Measurements from ENCODE around the gene NIPA2. TPM values are rescaled to one million over a fixed set of nuclear protein-coding genes. Genes with fewer than 3 reads are reported as not detected.
"Not testable (repeated sequence)": the region's sequence is repeated elsewhere in the genome, so short reads cannot be mapped to it uniquely, and the experiment has no call there.

Gene NIPA2
- total RNA-seq, result 46.0 and 52.4 TPM in 2 replicates

DNA sequence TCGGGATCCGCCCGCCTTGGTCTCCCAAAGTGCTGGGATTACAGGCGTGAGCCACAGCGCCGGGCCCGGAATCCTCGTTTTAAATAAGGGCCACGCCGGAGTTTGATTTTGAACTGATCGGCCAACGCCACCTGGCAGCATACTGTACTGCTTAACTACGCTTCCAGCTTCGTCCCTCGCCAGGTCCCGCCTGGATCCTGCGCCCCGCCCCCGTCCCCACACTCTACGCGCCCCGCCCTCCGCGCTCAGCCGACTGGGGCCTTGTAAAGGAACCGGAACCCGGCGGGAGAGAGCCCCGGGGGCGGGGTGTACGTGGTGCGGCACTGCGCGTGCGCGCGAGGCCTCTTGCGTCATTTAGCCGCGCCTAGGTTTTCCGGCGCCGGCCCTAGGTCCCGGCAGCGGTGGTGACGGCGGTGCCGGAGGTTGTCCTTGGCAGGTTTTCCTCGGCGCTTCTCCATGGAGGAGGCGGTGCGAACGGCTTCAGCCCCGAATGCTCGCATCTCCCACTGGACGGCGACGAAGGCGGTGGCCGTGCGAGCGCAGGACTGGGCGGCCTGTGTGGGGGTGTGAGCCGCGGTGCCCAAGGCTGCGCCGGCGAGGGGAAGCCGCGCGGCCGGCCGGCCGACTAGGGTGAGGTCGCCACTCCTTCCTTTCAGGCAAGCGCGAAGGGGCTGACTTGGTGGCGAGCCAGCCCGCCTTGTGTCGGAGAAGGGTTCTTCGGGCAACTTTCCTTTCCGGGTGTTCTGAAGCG, at the start of gene NIPA2:
Gene NIPA2 (plus strand): TSS at position 375 of the 751 bp plus-strand sequence. CDS start 13,066 bp downstream, outside the sequence.
- DNase-seq (ENCODE audit: low read depth in 2 of 2), result peak; percentile 99

DNA sequence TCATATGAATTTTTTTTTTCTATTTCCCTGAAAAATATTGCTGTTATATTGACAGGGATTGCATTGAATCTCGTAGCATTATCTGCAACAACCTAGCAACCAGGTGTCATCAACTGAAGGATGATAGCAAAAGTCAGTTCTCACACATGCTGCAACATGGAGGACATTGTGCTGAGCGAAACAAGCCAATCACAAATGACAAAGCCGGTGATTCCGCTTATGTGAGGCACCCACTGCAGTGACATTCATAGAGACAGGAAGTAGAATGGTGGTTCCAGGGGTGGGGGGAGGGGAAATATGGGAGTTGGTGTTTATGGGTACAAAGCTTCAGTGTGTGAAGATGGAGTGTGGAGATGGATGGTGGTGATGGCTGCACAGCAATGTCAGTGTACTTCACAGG, 44.4 kb upstream of the NIPA2 start:
- DNase-seq (ENCODE audit: low read depth in 2 of 2), result no peak

DNA sequence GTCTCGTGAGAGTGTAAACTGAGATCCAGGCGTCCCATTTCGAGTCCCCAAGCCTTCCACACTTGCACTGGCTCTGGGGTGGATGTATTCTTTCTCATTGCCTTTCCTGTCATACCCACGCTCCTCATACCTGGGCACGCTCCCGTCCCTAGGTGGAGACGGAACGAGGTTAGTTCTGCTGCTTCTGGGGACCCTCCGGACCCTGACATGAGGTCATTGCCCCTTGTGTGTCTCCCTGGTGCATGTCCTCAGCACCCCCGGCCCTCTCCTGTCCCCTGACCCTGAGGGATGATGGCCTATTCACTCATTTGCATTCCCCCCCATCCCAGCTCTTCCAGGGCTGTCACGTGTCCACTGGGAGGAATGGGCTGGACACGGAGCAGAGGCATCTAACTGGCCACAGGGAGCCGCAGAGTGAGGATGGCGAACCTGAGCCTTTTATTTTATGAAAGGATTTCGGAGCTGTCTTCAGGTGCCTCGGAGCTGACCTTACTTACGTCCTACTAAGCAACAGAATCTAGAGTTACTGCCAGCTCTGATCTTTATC, 43.8 kb upstream of the NIPA2 start:
- no peak for DNase-seq (ENCODE audit: low read depth in 2 of 2)

DNA sequence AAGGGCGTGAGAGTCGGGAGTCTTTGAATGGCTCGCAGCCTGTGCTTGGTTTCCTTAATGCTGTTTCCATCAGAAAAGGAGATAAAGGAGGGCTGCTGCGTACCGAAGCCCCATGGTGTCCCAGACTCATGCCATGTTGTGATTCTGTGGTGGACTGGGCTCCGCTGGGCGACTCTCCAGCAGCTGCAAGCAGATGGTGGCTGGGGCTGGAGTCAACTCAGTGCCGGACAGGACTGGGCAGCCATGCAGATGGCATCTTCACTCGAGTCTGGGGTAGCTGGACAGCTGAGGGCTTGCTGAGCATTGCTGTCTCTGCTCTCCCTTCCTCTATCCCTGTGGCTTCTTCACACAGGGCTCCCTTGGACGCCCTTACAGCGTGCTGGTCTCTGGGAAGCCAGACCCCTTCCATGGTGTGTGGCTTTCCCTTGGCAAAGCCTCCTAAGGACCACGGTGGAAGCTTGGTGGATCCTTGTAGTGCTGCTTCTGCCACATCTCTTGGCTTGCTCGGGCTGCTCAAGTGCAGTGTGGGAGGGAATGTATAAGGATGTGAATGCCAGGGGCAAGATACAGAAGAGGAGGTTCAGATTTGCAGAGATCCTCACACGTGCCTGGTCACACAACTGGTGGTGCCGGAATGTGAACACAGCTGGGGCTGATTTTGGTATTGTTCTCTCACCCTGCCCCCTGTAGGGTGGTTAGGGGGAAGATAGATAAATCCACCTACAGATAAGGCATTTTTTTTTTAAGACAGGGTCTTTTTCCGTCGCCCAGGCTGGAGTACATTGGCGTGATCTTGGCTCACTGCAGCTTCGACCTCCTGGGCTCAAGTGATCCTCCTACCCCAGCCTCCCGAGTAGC, 43.0 kb upstream of the NIPA2 start:
- no peak for DNase-seq (ENCODE audit: low read depth in 2 of 2)

DNA sequence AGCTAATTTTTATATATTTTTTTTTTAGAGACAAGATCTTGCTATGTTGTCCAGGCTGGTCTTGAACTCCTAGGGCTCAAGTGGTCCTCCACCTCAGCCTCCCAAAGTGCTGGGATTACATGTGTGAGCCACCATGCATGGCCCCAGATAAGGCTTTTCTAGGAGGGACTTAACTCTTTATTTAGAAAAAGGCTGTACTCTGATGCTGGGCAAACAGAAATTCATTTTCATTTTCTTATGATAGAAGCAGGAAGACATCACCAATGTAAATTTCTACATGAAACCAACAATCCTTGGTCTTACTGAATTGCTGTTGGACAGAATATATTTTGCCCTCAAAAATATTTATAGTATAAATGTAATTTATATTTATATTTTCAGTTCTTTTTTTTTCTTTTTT, 42.4 kb upstream of the NIPA2 start:
- DNase-seq (ENCODE audit: low read depth in 2 of 2), result no peak

DNA sequence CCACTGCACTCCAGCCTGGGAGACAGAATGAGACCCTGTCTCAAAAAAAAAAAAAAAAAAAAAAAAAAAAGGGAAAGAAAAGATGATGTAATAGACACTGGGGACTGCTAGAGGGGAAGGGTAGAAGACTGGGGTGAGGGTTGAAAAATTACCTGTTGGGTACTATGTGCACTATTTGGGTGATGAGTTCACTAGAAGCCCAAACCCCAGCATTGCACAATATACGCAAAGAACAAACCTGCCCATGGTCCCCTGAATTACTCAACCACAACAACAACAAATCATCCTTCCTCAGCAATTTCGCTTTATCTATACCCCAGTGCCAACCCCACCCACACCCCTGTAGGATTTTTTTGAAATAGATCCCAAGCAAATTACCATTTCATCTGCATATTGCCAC, 38.6 kb upstream of the NIPA2 start:
- DNase-seq (ENCODE audit: low read depth in 2 of 2), result no peak

DNA sequence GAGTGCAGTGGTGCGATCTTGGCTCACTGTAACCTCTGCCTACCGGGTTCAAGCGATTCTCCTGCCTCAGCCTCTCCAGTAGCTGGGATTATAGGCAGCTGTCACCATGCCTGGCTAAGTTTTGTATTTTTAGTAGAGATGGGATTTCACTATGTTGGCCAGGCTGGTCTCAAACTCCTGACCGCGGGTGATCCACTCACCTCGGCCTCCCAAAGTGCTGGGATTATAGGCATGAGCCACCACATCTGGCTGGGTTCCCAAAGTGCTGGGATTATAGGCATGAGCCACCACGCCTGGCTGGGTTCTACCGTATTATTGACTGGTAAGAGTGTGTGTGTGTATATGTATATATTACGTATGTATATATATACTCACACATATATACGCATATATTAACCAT, 35.5 kb upstream of the NIPA2 start:
- DNase-seq (ENCODE audit: low read depth in 2 of 2), result not testable (repeated sequence)

DNA sequence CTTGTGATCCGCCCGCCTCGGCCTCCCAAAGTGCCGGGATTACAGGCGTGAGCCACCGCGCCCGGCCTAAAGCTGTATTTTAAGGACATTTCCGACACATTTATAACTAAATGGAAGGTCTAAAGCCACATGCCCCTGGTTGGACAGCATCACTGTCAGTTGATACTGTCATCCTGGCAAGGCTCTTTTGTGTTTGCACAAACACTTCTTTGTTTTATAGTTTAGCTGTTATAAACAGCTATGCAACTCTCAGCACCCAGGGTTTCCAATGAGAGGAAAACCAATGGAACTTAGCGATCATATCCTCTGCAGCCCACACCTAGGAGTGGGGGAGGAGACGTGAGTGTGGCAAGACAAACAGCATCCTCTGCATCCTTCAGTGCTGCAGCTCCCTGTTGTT, 32.3 kb upstream of the NIPA2 start:
- no peak for DNase-seq (ENCODE audit: low read depth in 2 of 2)

DNA sequence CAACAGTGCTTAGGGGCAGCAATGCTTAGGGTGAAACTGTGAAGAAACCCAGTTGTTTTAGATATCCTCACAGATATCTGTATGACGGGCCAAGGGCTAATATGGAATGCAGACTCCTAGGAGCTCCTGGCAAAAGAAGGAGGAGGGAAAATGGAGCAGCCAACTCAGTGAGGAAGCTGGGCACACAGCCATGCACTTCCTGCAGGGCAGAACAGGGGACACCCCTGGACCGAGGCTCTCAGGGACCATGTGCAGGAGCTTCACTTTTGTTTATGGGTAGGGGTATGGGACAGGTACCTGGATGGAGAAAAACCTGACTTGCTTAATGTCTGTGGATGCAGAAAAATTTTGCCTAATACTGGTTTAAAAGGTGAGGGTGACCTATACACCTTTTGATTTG, 31.8 kb upstream of the NIPA2 start:
- peak; percentile 5 to 17 for DNase-seq (ENCODE audit: low read depth in 2 of 2)

DNA sequence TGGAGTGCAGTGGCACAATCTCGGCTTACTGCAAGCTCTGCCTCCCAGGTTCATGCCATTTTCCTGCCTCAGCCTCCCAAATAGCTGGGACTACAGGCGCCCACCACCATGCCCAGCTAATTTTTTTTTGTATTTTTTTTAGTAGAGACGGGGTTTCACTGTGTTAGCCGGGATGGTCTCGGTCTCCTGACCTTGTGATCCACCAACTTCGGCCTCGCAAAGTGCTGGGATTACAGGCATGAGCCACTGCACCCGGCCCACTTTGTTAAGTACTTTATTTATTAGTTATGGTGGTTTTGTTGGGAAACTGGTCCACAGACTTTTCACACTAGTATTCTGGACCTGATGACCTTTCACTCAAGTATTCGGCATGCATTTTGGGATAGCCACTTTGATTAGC, 30.6 kb upstream of the NIPA2 start:
- not testable (repeated sequence) for DNase-seq (ENCODE audit: low read depth in 2 of 2)

DNA sequence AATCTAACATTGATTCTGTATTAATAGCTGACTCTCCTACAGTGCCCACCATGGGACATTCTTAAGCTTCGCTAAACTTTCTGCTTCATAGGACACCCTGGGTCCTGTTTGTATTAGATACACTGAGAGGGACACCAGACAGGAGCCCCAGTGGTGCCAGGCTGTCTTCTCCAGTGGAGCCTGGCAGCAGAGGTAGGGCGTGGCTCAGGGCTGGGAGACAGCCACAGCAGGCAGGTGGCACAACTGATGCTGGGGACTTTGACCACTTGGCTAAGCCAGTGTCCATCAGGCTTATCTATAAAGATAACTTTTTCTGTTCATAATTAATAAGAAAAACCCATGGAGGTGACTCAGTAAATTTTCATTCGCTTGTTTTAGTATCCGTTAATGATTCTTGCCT, 30.2 kb upstream of the NIPA2 start:
- DNase-seq (ENCODE audit: low read depth in 2 of 2), result no peak

DNA sequence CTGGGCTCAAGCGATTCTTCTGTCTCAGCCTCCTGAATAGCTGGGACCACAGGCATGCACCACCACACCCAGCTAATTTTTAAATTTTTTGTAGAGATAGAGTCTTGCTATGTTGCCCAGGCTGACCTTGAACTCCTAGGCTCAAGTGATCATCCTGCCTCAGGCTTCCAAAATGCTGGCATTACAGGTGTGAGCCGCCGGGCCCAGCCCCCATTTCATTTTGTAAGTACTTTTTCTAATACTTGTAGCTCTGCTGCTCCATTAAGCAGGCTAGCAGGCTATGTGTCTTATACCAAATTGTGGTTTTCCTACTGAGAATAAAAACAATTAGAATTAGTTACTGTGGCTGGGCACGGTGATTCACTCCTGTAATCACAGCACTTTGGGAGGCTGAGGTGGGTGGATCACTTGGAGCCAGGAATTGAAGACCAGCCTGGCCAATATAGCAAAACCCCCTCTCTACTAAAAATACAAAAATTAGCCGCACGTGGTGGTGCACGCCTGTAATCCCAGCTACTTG, 29.6 kb upstream of the NIPA2 start:
- DNase-seq (ENCODE audit: low read depth in 2 of 2), result no peak

DNA sequence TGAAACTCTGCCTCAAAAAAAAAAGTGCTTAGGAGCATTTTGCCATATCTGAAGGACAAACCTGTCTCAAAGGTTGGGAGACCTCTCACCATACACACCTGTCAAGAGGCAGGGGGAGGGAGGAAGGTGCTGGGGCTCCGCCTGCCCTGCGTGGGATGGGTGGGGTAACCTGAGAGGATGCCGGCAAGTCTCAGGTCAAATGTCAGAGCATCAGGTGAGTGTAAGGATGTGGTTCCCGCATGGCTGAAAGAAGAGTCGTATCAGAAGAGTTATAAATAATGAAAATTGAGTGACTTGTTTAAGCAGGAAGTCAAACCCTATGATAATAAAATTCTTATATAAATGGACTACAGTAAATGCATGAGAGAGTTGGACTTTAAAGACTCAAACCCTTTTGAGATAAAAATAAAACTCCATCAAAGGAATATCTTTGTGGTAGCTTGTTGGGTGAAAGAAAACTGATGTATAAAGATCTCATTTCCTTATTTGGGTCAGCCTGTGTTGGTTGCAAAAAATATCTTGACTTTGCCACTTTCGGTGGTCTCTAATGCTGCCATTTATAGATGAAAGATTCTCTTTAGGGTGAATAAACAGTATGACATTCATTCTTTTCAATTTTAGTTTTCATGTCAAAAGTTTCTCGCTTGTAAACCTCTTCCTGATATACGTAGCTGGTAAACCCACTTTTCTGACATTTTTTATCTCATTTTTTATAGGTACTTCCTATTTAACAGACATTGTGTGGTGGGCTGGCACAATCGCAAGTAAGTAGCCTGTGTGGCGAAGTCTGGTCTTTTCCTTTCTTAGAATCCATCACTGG, 28.2 kb upstream of the NIPA2 start:
- no peak for DNase-seq (ENCODE audit: low read depth in 2 of 2)

DNA sequence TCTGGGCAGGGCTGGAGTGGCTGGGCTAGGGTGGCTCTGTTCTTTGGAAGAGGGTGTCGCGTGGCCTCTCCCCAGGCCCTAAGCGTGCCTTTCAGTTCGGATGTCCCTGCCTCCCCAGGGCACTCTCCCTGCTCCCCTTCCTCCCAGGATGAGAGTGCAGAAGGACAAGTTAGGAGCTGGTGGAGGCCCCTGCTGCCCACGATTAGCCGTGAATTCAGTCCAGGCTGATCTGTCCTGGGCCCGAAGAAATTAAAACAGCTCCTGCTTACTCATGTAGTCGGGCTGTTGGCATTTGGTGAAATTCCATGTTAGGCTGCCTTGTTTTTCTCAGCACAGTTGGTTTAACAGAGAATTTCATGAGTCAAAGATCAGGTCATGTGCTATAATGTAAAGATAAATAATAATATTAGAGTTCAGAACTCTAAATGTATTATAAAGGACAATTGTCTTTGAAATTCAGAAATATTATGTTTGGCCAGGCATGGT, 27.6 kb upstream of the NIPA2 start:
- DNase-seq (ENCODE audit: low read depth in 2 of 2), result no peak

DNA sequence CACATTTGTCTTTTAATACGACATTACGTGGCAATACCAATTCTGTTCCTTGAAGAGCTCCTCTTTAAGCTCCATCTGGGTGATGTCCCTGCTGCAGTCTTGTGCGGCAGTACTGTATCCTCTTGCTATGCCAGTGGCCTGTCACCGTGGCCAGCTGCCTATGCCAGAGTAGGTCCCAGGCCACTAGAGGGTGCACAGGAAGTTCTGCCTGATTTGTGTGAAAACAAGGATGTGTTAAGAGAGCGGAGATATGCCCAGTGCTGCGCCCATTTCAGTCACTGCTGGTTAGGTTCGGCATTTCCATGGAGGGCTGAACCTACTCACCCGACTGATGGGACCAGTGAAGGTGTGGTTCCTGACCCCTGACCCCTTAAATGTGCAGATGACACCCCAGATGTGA, 26.8 kb upstream of the NIPA2 start:
- peak; percentile 24 to 69 for DNase-seq (ENCODE audit: low read depth in 2 of 2)

DNA sequence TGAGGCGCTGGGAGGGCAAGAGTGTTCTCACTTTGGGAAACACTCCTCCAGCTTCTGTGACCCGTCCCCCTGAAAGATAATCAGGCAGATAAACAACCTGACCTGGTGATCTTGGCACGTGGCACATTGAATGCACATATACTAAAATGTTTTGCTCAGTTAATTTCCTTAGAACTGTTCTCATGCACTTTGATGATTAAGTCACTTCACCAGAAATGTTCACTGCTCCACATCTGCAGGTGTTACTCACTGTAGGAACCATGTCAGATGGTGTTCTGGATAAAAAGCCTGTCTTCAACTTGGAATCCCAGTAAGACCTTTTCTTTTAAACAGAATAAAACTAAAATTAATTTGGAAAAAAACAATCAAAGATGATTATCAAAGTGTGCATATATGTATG, 24.6 kb upstream of the NIPA2 start:
- no peak for DNase-seq (ENCODE audit: low read depth in 2 of 2)

DNA sequence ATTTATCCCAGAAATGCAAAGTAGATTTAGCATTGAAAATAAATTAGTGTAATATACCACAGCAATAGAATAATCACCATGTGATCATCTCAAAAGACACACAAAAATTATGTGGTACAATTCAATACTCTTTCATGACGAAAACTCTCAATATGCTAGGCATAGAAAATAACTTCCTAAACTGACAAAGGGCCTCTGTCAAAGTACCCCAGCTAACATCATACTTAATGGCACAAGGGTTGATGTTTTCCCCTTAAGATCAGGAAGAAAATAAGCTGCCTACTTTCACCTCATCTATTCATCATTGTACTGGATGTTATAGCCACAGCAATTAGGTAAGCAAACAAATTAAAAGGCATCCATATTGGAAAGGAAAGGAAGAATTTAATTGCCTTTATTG, 22.7 kb upstream of the NIPA2 start:
- no peak for DNase-seq (ENCODE audit: low read depth in 2 of 2)

DNA sequence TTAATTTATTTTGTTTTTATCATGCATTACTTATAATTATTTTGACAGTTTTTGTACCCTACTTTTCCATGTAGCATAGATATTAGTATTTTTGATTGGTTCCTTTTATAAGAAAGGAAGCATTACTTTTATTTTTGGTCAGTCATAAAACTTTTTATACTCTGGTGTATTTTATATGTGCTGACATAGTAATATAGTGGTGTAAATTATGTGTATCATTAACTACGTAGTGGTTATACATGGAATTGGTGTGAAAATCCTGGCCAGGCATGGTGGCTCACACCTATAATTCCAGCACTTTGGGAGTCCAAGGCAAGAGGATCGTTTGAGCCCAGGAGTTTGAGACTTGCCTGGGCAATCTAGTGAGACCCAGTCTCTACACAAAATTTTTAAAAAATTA, 18.8 kb upstream of the NIPA2 start:
- no peak for DNase-seq (ENCODE audit: low read depth in 2 of 2)

DNA sequence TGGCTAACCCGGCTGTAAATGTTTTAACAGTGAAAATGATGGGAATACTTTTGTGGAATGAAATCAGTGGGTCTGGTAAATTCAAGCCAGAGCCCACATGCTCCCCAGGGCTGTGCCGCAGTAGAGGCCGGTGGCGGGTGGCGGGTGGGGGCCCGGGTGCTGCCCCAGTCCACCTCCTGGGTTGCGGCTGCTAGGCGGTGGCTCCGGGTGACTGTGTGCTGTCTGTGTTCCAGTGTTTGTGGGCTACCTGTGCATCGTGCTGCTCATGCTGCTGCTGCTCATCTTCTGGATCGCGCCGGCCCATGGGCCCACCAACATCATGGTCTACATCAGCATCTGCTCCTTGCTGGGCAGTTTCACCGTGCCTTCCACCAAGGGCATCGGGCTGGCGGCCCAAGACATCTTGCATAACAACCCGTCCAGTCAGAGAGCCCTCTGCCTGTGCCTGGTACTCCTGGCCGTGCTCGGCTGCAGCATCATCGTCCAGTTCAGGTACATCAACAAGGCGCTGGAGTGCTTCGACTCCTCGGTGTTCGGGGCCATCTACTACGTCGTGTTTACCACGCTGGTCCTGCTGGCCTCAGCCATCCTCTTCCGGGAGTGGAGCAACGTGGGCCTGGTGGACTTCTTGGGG, 14.9 kb upstream of the NIPA2 start:
- no peak for DNase-seq (ENCODE audit: low read depth in 2 of 2)

DNA sequence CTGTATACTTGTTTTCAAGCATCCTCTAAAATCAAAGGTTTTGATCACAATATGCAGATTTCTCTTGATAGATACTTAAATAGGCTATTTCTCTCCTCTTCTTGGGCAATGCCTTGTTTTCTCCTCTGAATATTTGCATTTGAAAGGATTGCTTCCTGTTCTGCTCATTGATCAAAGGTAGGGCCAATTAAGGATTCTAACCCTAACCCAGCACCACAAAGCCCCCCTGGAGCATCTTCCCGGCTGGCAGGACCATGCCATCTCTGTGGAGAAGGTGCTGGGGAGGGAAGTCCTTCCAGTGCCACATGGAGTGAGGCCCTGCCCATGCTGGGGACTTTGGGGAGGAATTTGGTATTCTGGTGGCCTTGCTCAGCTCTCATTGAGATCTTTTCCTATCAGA, 11.3 kb upstream of the NIPA2 start:
- DNase-seq (ENCODE audit: low read depth in 2 of 2), result no peak

DNA sequence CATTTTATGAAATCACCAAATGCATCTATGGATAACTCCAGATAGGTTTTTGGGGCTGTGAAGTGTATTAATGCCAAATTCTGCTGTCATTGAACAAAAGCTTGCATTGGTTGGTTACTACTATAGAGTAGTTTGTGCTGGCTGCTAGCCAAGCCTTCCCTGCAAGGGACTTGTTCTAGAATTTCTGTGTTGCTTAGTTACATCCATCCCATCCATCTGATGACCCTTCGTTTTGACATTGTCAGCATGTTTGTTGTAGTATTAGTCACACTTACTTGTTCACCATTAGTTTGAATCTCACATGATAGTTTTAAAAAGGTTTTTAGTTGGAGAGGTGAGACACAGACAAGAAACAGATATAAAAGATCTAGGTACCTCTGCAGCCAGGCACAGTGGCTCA, 7.0 kb upstream of the NIPA2 start:
- peak; percentile 7 to 14 for DNase-seq (ENCODE audit: low read depth in 2 of 2)

All from lung microvascular endothelial cell (primary cell).